Subcutaneous adipose tissue (tissue), 4 donors: Measurements from ENCODE around the gene GOLGA3. TPM values are rescaled to one million over a fixed set of nuclear protein-coding genes. Genes with fewer than 3 reads are reported as not detected.

Experiments
- CTCF ChIP-seq: fragments of 450-650 bp; IDR thresholded peaks from one replicate; pipeline ENCODE4 v1.5.1; 2016; ENCODE audit warnings: low read depth, mild to moderate bottlenecking, control low read depth, antibody characterized with exemption, moderate library complexity
- total RNA-seq, 4 donors: library from RNA; depleted of rRNA; stranded (reverse); fragments of >200 nt; gene quantifications; one replicate each; pipeline ENCODE4 v1.1.0, GENCODE V29; 2016

The GOLGA3 gene
- total RNA-seq, 4 donors from 2014 or later: 45.9 to 86.8 (median 60.4) TPM

- no peak for TF ChIP-seq CTCF
Measured at GRCh38 chr12:132740652-132741051, 88.0 kb downstream of the GOLGA3 start.

GRCh38 chr12:132740313-132740646 lies 88.4 kb downstream of the GOLGA3 start:
- TF ChIP-seq CTCF: no peak

GRCh38 chr12:132739600-132740312 lies 88.9 kb downstream of the GOLGA3 start:
- TF ChIP-seq CTCF: no peak

- TF ChIP-seq CTCF: no peak
Measured at GRCh38 chr12:132736913-132737312, 91.8 kb downstream of the GOLGA3 start.

- TF ChIP-seq CTCF: no peak
Measured at GRCh38 chr12:132736378-132736777, 92.3 kb downstream of the GOLGA3 start.

GRCh38 chr12:132735496-132735895 lies 93.2 kb downstream of the GOLGA3 start:
- no peak for TF ChIP-seq CTCF

GRCh38 chr12:132734206-132734605 lies 94.5 kb downstream of the GOLGA3 start:
- TF ChIP-seq CTCF: no peak
